ENCODE measurements around the gene HS3ST3A1. TPM values are rescaled to one million over a fixed set of nuclear protein-coding genes. Genes with fewer than 3 reads are reported as not detected.

Gene HS3ST3A1
- total and polyA plus RNA-seq, 2 of the 4 experiments (the other 2 are of a cell fraction) = 8.8 to 9.0 TPM

- Histone ChIP-seq H3K36me3 (ENCODE audit: control insufficient read depth, insufficient read depth, low read length) (peaks cover 4% of the 10 kb centered on the region), H3K23ac (ENCODE audit: low read depth, low read length) (peak overlapping the region; percentile 83; the same call in 1 of the 2 replicates), H3K27me3 (ENCODE audit: control insufficient read depth, insufficient read depth, low read length) (no peaks in the 10 kb centered on the region), H3K4ac (ENCODE audit: low read depth, low read length) (peak overlapping the region; percentile 64; the same call in 1 of the 2 replicates), H3K56ac (ENCODE audit: extremely low read depth, insufficient read depth, low read length) (peak overlapping the region; percentile 30; the same call in 1 of the 2 replicates), H4K20me1 (ENCODE audit: insufficient read depth, low read length) (no peaks in the 10 kb centered on the region), H4K5ac (ENCODE audit: low read depth, low read length) (no peak overlapping the region), H3K4me3 (ENCODE audit: insufficient read depth, low read depth, low read length) (no peak overlapping the region; the same call in 1 of the 2 replicates), H3K4me2 (ENCODE audit: low read depth, low read length) (peak overlapping the region; percentile 50), H3K9ac (ENCODE audit: low read depth, low read length) (no peak overlapping the region), H4K8ac (ENCODE audit: low read depth in 2 of 2, low read length in 2 of 2) (peak overlapping the region in 1 of 2 experiments; percentile 69; a peak in 3 of 4 replicates), H2AK5ac (ENCODE audit: low read depth, low read length) (no peak overlapping the region), H2BK120ac (ENCODE audit: low read depth, low read length) (peak overlapping the region; percentile 88), H3K79me1 (ENCODE audit: low read depth in 1 of 2, low read length in 2 of 2) (peaks cover 28 to 70% of the 10 kb centered on the region in 2 experiments), H2BK15ac (ENCODE audit: low read depth, low read length) (peak overlapping the region; percentile 9; the same call in 1 of the 3 replicates), H2AK9ac (replicated peaks; ENCODE audit: low read depth, low read length, poor library complexity) (no peak overlapping the region), H3K9me3 (ENCODE audit: control insufficient read depth, insufficient read depth, low read length) (no peaks in the 10 kb centered on the region), H3K27ac (ENCODE audit: insufficient read depth, low read length) (peak overlapping the region; percentile 40; the same call in 1 of the 2 replicates), H2BK20ac (ENCODE audit: low read depth, low read length) (peak overlapping the region; percentile 80), H2AFZ (replicated peaks; ENCODE audit: low read length, poor library complexity) (peak overlapping the region; percentile 6), H3K18ac (ENCODE audit: low read depth, low read length) (peak overlapping the region; percentile 4; the same call in 1 of the 2 replicates), H4K91ac (ENCODE audit: insufficient read depth, low read depth, low read length) (peak overlapping the region; percentile 45), H2BK5ac (ENCODE audit: low read depth, low read length, poor library complexity, severe bottlenecking) (peak overlapping the region; percentile 71), H3K4me1 (ENCODE audit: control insufficient read depth, insufficient read depth, low read length) (peaks cover 17% of the 10 kb centered on the region), H3K9me1 (ENCODE audit: insufficient read depth, low read length) (peaks cover 14% of the 10 kb centered on the region; the same call in 1 of the 2 replicates), H3K14ac (replicated peaks; ENCODE audit: low read depth, low read length) (0 out of 2 replicates have a peak overlapping the region, but pooled peaks have one; percentile 32)
- ATAC-seq (ENCODE audit: low read depth) (peak; percentile 77), DNase-seq (peak; percentile 98)
- dilution Hi-C loops (cut with HindIII; ENCODE audit: low sequenced_read_pairs, unreplicated experiment) (no loop called here), intact Hi-C loops (cut with micrococcal nuclease) (loop anchor here (5.0 kb wide), 1 partner anchor 207 kb away; no protein-coding TSS in a partner anchor), in situ Hi-C loops (cut with MboI; ENCODE audit: low sequenced_read_pairs) (no loop called here)
- ChIA-PET POLR2A (ENCODE audit: unreplicated experiment) (no interaction called here), CTCF (no interaction called here)
- BruUV-seq (replicated peaks) = no TSS peak
- 0% methylated on average over 1 of the region's 7 CpGs; no CpG with 5 or more reads in 1 of the 2 experiments for WGBS, 2 experiments (ENCODE audit: extremely low coverage in 2 of 2, insufficient read length in 1 of 2)
- TF ChIP-seq USF2 (IDR thresholded peaks at IDR 0.05; ENCODE audit: low read depth, low read length) = no peak
- TF ChIP-seq CEBPB (IDR thresholded peaks at IDR 0.05; ENCODE audit: low read depth, low read length) = peak; percentile 43; the same call in 1 of the 2 replicates
- no peak for TF ChIP-seq CTCF (conservative IDR thresholded peaks at IDR 0.05; ENCODE audit: low read depth, low read length)
- no peak for TF ChIP-seq CHD1 (IDR thresholded peaks at IDR 0.05; ENCODE audit: low read depth, low read length)
- no peak for TF ChIP-seq POLR2A (IDR thresholded peaks at IDR 0.05; ENCODE audit: low read depth, low read length)
- TF ChIP-seq FOS (IDR thresholded peaks at IDR 0.05; ENCODE audit: low read depth, low read length) = peak; percentile 63
- no peak; the same call in 1 of the 2 replicates for TF ChIP-seq SMC3 (IDR thresholded peaks at IDR 0.05; ENCODE audit: low read depth, low read length)
- 0 out of 2 replicates have a peak, but pooled peaks have one; percentile 7 for TF ChIP-seq MAZ (IDR thresholded peaks at IDR 0.05; ENCODE audit: borderline replicate concordance, low read depth, low read length)
- no peak for TF ChIP-seq RCOR1 (IDR thresholded peaks at IDR 0.05; ENCODE audit: insufficient replicate concordance, low read length)
Observed at GRCh38 chr17:13544292-13544691, 57.4 kb downstream of the HS3ST3A1 start.
